GM23338 (cell line): ENCODE measurements around the gene AIF1L. TPM values are rescaled to one million over a fixed set of nuclear protein-coding genes. Genes with fewer than 3 reads are reported as not detected.

Experiments used
- ATAC-seq: fragments of 200-7000 bp; cut with Tn5 transposase; 3 replicates; pipeline ENCODE4 v1.9.1; 2020
- DNase-seq: peaks from one replicate; pipeline ENCODE4 v3.0.0-alpha.2; 2015; ENCODE audit warnings: low spot score
- H2AFZ ChIP-seq: fragments of 200-600 bp; sonication (generic); 2 replicates; pipeline ENCODE4 v1.8.0; 2016; ENCODE audit warnings: antibody characterized with exemption, mild to moderate bottlenecking, moderate library complexity
- H3F3A ChIP-seq: fragments of 200-600 bp; sonication (generic); replicated peaks from 2 replicates; pipeline ENCODE4 v1.8.0; 2017; ENCODE audit warnings: antibody characterized with exemption, mixed run types, low read depth
- H3K27ac ChIP-seq: fragments of 200-600 bp; sonication (generic); 2 replicates; pipeline ENCODE4 v1.6.1; 2016; ENCODE audit warnings: low read depth
- H3K27me3 ChIP-seq: fragments of 200-600 bp; sonication (generic); 2 replicates; pipeline ENCODE4 v1.8.0; 2016; ENCODE audit warnings: mild to moderate bottlenecking, mixed run types, moderate library complexity; ENCODE audit not compliant: insufficient read depth
- H3K36me3 ChIP-seq: fragments of 200-600 bp; sonication (generic); 2 replicates; pipeline ENCODE4 v1.8.0; 2016; ENCODE audit warnings: mild to moderate bottlenecking; ENCODE audit not compliant: insufficient read depth
- H3K4me1 ChIP-seq: fragments of 200-600 bp; sonication (generic); 2 replicates; pipeline ENCODE4 v1.8.0; 2016; ENCODE audit warnings: mild to moderate bottlenecking, moderate library complexity; ENCODE audit not compliant: insufficient read depth
- H3K4me2 ChIP-seq: fragments of 200-600 bp; sonication (generic); 2 replicates; pipeline ENCODE4 v1.7.1; 2017; ENCODE audit warnings: mixed run types
- H3K4me3 ChIP-seq: fragments of 200-600 bp; sonication (generic); 2 replicates; pipeline ENCODE4 v1.6.1; 2016; ENCODE audit warnings: mixed run types
- H3K79me2 ChIP-seq: fragments of 200-600 bp; sonication (generic); replicated peaks from 2 replicates; pipeline ENCODE4 v1.8.0; 2017; ENCODE audit warnings: mild to moderate bottlenecking; ENCODE audit not compliant: insufficient read depth
- H3K9me2 ChIP-seq: fragments of 200-600 bp; sonication (generic); 2 replicates; pipeline ENCODE4 v1.8.0; 2017; ENCODE audit not compliant: insufficient read depth
- H4K20me1 ChIP-seq: fragments of 200-600 bp; sonication (generic); replicated peaks from 2 replicates; pipeline ENCODE4 v1.8.0; 2017; ENCODE audit warnings: mild to moderate bottlenecking; ENCODE audit not compliant: insufficient read depth
- H3K27ac Mint-ChIP-seq: 2 replicates; pipeline ENCODE4 v1.8.0; 2020; ENCODE audit warnings: inconsistent platforms, mild to moderate bottlenecking, moderate library complexity, mixed read lengths
- H3K27me3 Mint-ChIP-seq: 3 replicates; pipeline ENCODE4 v1.8.0; 2022; ENCODE audit warnings: low read depth, mild to moderate bottlenecking, moderate library complexity, mixed read lengths, inconsistent platforms; ENCODE audit not compliant: insufficient read depth, poor library complexity
- H3K36me3 Mint-ChIP-seq: 3 replicates; pipeline ENCODE4 v1.8.0; 2021; ENCODE audit warnings: low read depth, mild to moderate bottlenecking, inconsistent platforms, moderate library complexity, mixed read lengths
- H3K4me1 Mint-ChIP-seq: 3 replicates; pipeline ENCODE4 v1.8.0; 2020; ENCODE audit warnings: mild to moderate bottlenecking, inconsistent platforms, mixed read lengths
- H3K4me3 Mint-ChIP-seq: 3 replicates; pipeline ENCODE4 v1.8.0; 2021; ENCODE audit warnings: moderate library complexity, mild to moderate bottlenecking, inconsistent platforms, mixed read lengths
- H3K9me3 Mint-ChIP-seq: 3 replicates; pipeline ENCODE4 v1.8.0; 2020; ENCODE audit warnings: moderate library complexity, mild to moderate bottlenecking, inconsistent platforms, mixed read lengths
- CREB1 ChIP-seq: fragments of 250-450 bp; sonication (Bioruptor Pico); IDR thresholded peaks from 2 replicates; pipeline ENCODE4 v1.5.0; 2020; ENCODE audit warnings: low read depth, mild to moderate bottlenecking, moderate library complexity
- CTCF ChIP-seq, 2 experiments: fragments of 200-600 bp in 1 of 2; sonication (generic) in 1 of 2; conservative IDR thresholded peaks; 2 replicates each; pipeline versions ENCODE4 v1.5.1 to v1.6.1; 2016 to 2017; ENCODE audit warnings: antibody characterized with exemption in 2 of 2, low read depth in 2 of 2, mild to moderate bottlenecking in 2 of 2, moderate library complexity in 1 of 2
- ETS1 ChIP-seq: IDR thresholded peaks from 2 replicates; pipeline ENCODE4 v1.6.1; 2016; ENCODE audit warnings: antibody characterized with exemption
- EZH2 ChIP-seq: fragments of 200-600 bp; sonication (generic); IDR thresholded peaks from one replicate; pipeline ENCODE4 v1.8.0; 2017; ENCODE audit warnings: antibody characterized with exemption, mild to moderate bottlenecking, low read depth; ENCODE audit not compliant: unreplicated experiment
- EZH2phosphoT487 ChIP-seq: fragments of 200-600 bp; sonication (generic); IDR thresholded peaks from one replicate; pipeline ENCODE4 v1.8.1; 2018; ENCODE audit warnings: antibody characterized with exemption; ENCODE audit not compliant: unreplicated experiment
- JUNB ChIP-seq: IDR thresholded peaks from one replicate; pipeline ENCODE4 v1.6.1; 2016; ENCODE audit warnings: antibody characterized with exemption; ENCODE audit not compliant: unreplicated experiment
- NANOG ChIP-seq: IDR thresholded peaks from 2 replicates; pipeline ENCODE4 v1.6.1; 2016; ENCODE audit warnings: antibody characterized with exemption, borderline replicate concordance
- POLR2AphosphoS5 ChIP-seq: IDR thresholded peaks from 2 replicates; pipeline ENCODE4 v1.6.1; 2016; ENCODE audit warnings: antibody characterized with exemption, low read depth
- REST ChIP-seq: IDR thresholded peaks from one replicate; pipeline ENCODE4 v1.6.1; 2018; ENCODE audit warnings: antibody characterized with exemption; ENCODE audit not compliant: unreplicated experiment
- STAT1 ChIP-seq: IDR thresholded peaks from one replicate; pipeline ENCODE4 v1.6.1; 2016; ENCODE audit warnings: antibody characterized with exemption; ENCODE audit not compliant: unreplicated experiment
- ZNF114 ChIP-seq: fragments of 250-450 bp; sonication (Bioruptor Pico); IDR thresholded peaks from 2 replicates; pipeline ENCODE4 v1.5.0; 2020; ENCODE audit warnings: mild to moderate bottlenecking, moderate library complexity
- ZNF331 ChIP-seq: fragments of 250-450 bp; sonication (Bioruptor Pico); IDR thresholded peaks from 2 replicates; pipeline ENCODE4 v1.5.0; 2020; ENCODE audit warnings: low read depth, mild to moderate bottlenecking, moderate library complexity
- ZNF462 ChIP-seq: fragments of 250-450 bp; sonication (Bioruptor Pico); IDR thresholded peaks from 2 replicates; pipeline ENCODE4 v1.5.0; 2020; ENCODE audit warnings: mild to moderate bottlenecking, moderate library complexity
- polyA plus RNA-seq: library from polyadenylated mRNA; unstranded; fragments of >200 nt; fragmentation: Nextera tagmentation; extraction: Ambion mirVana; gene quantifications from 2 replicates; pipeline ENCODE4 v1.2.1, GENCODE V29; 2016
- total RNA-seq: library from RNA; depleted of rRNA; stranded (reverse); fragments of >200 nt; shearing (Covaris generic); gene quantifications from 2 replicates; pipeline ENCODE4 v1.2.3, GENCODE V29; 2014

AIF1L gene
- total and polyA plus RNA-seq, 2 experiments from 2014 or later, result 76.4 to 87.8 TPM

- no peak for TF ChIP-seq POLR2AphosphoS5
- TF ChIP-seq NANOG, result no peak
- no peak for TF ChIP-seq REST
- no peak for TF ChIP-seq ZNF114 (CRISPR knock-in tag)
- no peak for TF ChIP-seq STAT1
- no peak for TF ChIP-seq ETS1
- no peak for TF ChIP-seq JUNB
- no peak for TF ChIP-seq CTCF (conservative IDR thresholded peaks at IDR 0.05; ENCODE audit: low read depth in 2 of 2)
- TF ChIP-seq EZH2, result no peak
- no peak for TF ChIP-seq ZNF331 (CRISPR knock-in tag)
- TF ChIP-seq ZNF462, result no peak
- TF ChIP-seq CREB1 (CRISPR knock-in tag), result no peak
- no peak for TF ChIP-seq EZH2phosphoT487
- peaks cover 31% of the 10 kb centered on the region for H3K36me3 ChIP-seq
- peaks cover 20% of the 10 kb centered on the region for H3K27me3 Mint-ChIP-seq
- H3K4me3 ChIP-seq, result no peak overlapping the region
- peaks cover 83% of the 10 kb centered on the region for H3K36me3 Mint-ChIP-seq
- peaks cover 7% of the 10 kb centered on the region for H3K4me1 ChIP-seq
- H3K4me2 ChIP-seq, result no peak overlapping the region
- peak overlapping the region; percentile 80; the same call in 1 of the 2 replicates for H3K27ac Mint-ChIP-seq
- no peaks in the 10 kb centered on the region for H3K27me3 ChIP-seq
- no peak overlapping the region for H3K4me3 Mint-ChIP-seq
- peaks cover under 1% of the 10 kb centered on the region; the same call in 1 of the 2 replicates for H4K20me1 ChIP-seq
- H3K9me2 ChIP-seq, result no peaks in the 10 kb centered on the region
- no peaks in the 10 kb centered on the region for H3K79me2 ChIP-seq
- no peak for ATAC-seq
- H3K9me3 Mint-ChIP-seq, result no peaks in the 10 kb centered on the region
- H3K4me1 Mint-ChIP-seq, result peaks cover 22% of the 10 kb centered on the region
- no peak overlapping the region for H3K27ac ChIP-seq
- H2AFZ ChIP-seq, result no peak overlapping the region
- 0 out of 2 replicates have a peak, but pooled peaks cover 3% of the 10 kb centered on the region for H3F3A ChIP-seq
- no peak for DNase-seq
Measured at GRCh38 chr9:131113655-131114054, 17.3 kb downstream of the AIF1L start.
